GM20431 (cell line): Measurements from ENCODE around the gene WDR36.
"Not testable (repeated sequence)": the region's sequence is repeated elsewhere in the genome, so short reads cannot be mapped to it uniquely, and the experiment has no call there.

Experiments used
- in situ Hi-C: fragments of 300-500 bp; cut with MseI, MboI; formaldehyde crosslinking; loops from one replicate; pipeline ENCODE4 v1.15.0; 2020; ENCODE audit warnings: low sequenced_read_pairs; ENCODE audit not compliant: unreplicated experiment

The WDR36 gene

GRCh38 chr5:111133436-111133751, 41.2 kb downstream of the WDR36 start:
- in situ Hi-C loops: no loop called here

GRCh38 chr5:111134087-111134486, 41.9 kb downstream of the WDR36 start:
- in situ Hi-C loops: no loop called here

GRCh38 chr5:111134864-111135263, 42.7 kb downstream of the WDR36 start:
- in situ Hi-C loops: no loop called here

- in situ Hi-C loops: no loop called here
These were observed 43.2 kb downstream of the WDR36 start for GRCh38 chr5:111135363-111135762.

GRCh38 chr5:111135946-111136345, 43.8 kb downstream of the WDR36 start:
- in situ Hi-C loops: no loop called here

- in situ Hi-C loops: no loop called here
These were observed 45.9 kb downstream of the WDR36 start for GRCh38 chr5:111138096-111138495.

- in situ Hi-C loops: not testable (repeated sequence)
These were observed 49.3 kb downstream of the WDR36 start for GRCh38 chr5:111141471-111141870.

GRCh38 chr5:111142932-111143331, 50.8 kb downstream of the WDR36 start:
- in situ Hi-C loops: no loop called here

- in situ Hi-C loops: no loop called here
These were observed 51.8 kb downstream of the WDR36 start for GRCh38 chr5:111143910-111144309.

- in situ Hi-C loops: no loop called here
These were observed 52.3 kb downstream of the WDR36 start for GRCh38 chr5:111144352-111144930.

GRCh38 chr5:111146053-111146452, 53.9 kb downstream of the WDR36 start:
- in situ Hi-C loops: no loop called here

- in situ Hi-C loops: no loop called here
These were observed 55.4 kb downstream of the WDR36 start for GRCh38 chr5:111147502-111147901.

GRCh38 chr5:111151998-111152397, 59.9 kb downstream of the WDR36 start:
- in situ Hi-C loops: loop anchor here (25.0 kb wide), 1 partner anchor 110 kb away; no protein-coding TSS in a partner anchor

- in situ Hi-C loops: loop anchor here (25.0 kb wide), 1 partner anchor 109 kb away; no protein-coding TSS in a partner anchor
These were observed 61.3 kb downstream of the WDR36 start for GRCh38 chr5:111153483-111153882.

GRCh38 chr5:111153945-111154344, 61.8 kb downstream of the WDR36 start:
- in situ Hi-C loops: loop anchor here (25.0 kb wide), 1 partner anchor 108 kb away; no protein-coding TSS in a partner anchor

- in situ Hi-C loops: loop anchor here (25.0 kb wide), 1 partner anchor 104 kb away; no protein-coding TSS in a partner anchor
These were observed 66.1 kb downstream of the WDR36 start for GRCh38 chr5:111158105-111158744.

GRCh38 chr5:111159845-111160244, 67.7 kb downstream of the WDR36 start:
- in situ Hi-C loops: loop anchor here (25.0 kb wide), 1 partner anchor 102 kb away; no protein-coding TSS in a partner anchor

- in situ Hi-C loops: loop anchor here (25.0 kb wide), 1 partner anchor 99 kb away; no protein-coding TSS in a partner anchor
These were observed 70.9 kb downstream of the WDR36 start for GRCh38 chr5:111163000-111163399.

- in situ Hi-C loops: loop anchor here (25.0 kb wide), 1 partner anchor 97 kb away; no protein-coding TSS in a partner anchor
These were observed 72.9 kb downstream of the WDR36 start for GRCh38 chr5:111165058-111165457.

- in situ Hi-C loops: loop anchor here (25.0 kb wide), 1 partner anchor 95 kb away; no protein-coding TSS in a partner anchor
These were observed 75.4 kb downstream of the WDR36 start for GRCh38 chr5:111167551-111167950.

- in situ Hi-C loops: loop anchor here (25.0 kb wide), 1 partner anchor 94 kb away; no protein-coding TSS in a partner anchor
These were observed 76.5 kb downstream of the WDR36 start for GRCh38 chr5:111168608-111169007.
